ENCODE measurements around the gene STXBP3. TPM values are rescaled to one million over a fixed set of nuclear protein-coding genes. Genes with fewer than 3 reads are reported as not detected.

The STXBP3 gene
- total and polyA plus RNA-seq, 2 of the 8 experiments (the other 6 are each of a cell fraction or from before 2014, with no cell fraction given), result 6.0 to 38.5 TPM

DNA sequence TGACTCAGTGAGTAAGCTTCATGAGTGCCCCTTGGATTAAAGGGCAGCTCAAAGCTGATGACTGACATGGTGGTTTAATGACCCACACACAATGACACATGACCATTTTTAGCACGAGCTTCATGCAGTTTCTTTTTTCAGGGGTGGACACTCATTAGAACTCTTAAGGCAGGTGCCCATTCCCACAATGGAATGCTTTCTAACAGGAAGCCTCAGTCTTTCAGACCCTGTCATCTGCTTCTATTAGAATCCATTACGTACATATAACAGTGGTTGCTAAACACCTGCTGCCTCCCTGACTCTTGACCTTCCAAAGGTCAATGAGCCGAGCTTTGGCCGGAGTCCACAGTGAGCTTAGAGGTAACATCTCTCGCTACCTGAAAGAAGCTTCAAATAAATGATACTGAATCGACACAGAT lies 83.0 kb downstream of the STXBP3 start:
- DNase-seq (ENCODE audit: low read depth in 1 of 2, low spot score in 2 of 2) (no peak), FAIRE-seq (no peak)
- Histone ChIP-seq H3K18ac (ENCODE audit: extremely low read depth, low read length) (no peak overlapping the region), H3K4me3 (ENCODE audit: extremely low read depth in 1 of 4, insufficient read depth in 2 of 4, low read depth in 3 of 4, low read length in 4 of 4) (no peak overlapping the region), H2AK5ac (ENCODE audit: low read depth, low read length) (no peak overlapping the region), H3K9ac (replicated peaks in 1 of 4; ENCODE audit: extremely low read depth in 1 of 4, low read depth in 3 of 4, low read length in 3 of 4) (no peak overlapping the region), H3K4me2 (ENCODE audit: insufficient read depth in 1 of 2, low read depth in 2 of 2, low read length in 2 of 2) (no peak overlapping the region), H3K9me3 (ENCODE audit: insufficient read depth in 2 of 2, low read depth in 1 of 2, low read length in 1 of 2) (no peaks in the 10 kb centered on the region), H2BK12ac (ENCODE audit: low read depth, low read length) (no peak overlapping the region), H3K36me3 (ENCODE audit: control insufficient read depth in 2 of 4, insufficient read depth in 4 of 4, low read length in 3 of 4) (no peaks in the 10 kb centered on the region), H4K5ac (ENCODE audit: insufficient read length, low read depth, low read length) (no peak overlapping the region), H3K27ac (ENCODE audit: low read depth, low read length) (no peak overlapping the region), H2BK15ac (ENCODE audit: low read length) (no peak overlapping the region), H3K4me1 (replicated peaks in 1 of 4; ENCODE audit: control insufficient read depth in 3 of 4, insufficient read depth in 4 of 4, low read length in 3 of 4) (peaks cover 0 to 3% (median 2%) of the 10 kb centered on the region in 4 experiments; a peak in 3 of 7 replicates), H3K79me2 (ENCODE audit: control insufficient read depth in 1 of 2, insufficient read depth in 2 of 2, low read length in 2 of 2) (no peaks in the 10 kb centered on the region), H2BK20ac (ENCODE audit: low read length) (no peak overlapping the region), H3K79me1 (ENCODE audit: low read depth, low read length) (no peaks in the 10 kb centered on the region), H3K4ac (replicated peaks; ENCODE audit: insufficient read length, low read depth, low read length) (no peak overlapping the region), H4K91ac (replicated peaks; ENCODE audit: insufficient read length, low read length) (no peak overlapping the region), H3K27me3 (replicated peaks in 1 of 4; ENCODE audit: control insufficient read depth in 3 of 4, extremely low read depth in 1 of 4, insufficient read depth in 3 of 4, low read length in 3 of 4) (no peaks in the 10 kb centered on the region), H4K20me1 (replicated peaks in 1 of 2; ENCODE audit: control insufficient read depth in 1 of 2, insufficient read depth in 2 of 2, low read length in 2 of 2) (no peaks in the 10 kb centered on the region), H3K56ac (replicated peaks; ENCODE audit: insufficient read length, low read depth, low read length) (no peak overlapping the region), H2BK120ac (replicated peaks; ENCODE audit: low read depth, low read length) (no peak overlapping the region), H2AFZ (ENCODE audit: low read length) (no peak overlapping the region), H3K23me2 (ENCODE audit: low read depth, low read length) (no peaks in the 10 kb centered on the region), H3K23ac (ENCODE audit: insufficient read length) (no peak overlapping the region), H3K14ac (ENCODE audit: insufficient read length) (no peak overlapping the region), H4K8ac (ENCODE audit: extremely low read depth, insufficient read depth, low read length) (no peak overlapping the region), H2BK5ac (ENCODE audit: low read depth, low read length) (no peak overlapping the region)
- ChIA-PET POLR2A (ENCODE audit: partially characterized antibody) (no interaction called here), CTCF (ENCODE audit: partially characterized antibody) (interaction anchor here (1.0 to 12.5 kb wide), 12 partner anchors 9 to 67 kb away, joined by 3 to 160 read pairs (median 5); no protein-coding TSS in a partner anchor)
- WGBS, 2 experiments (ENCODE audit: extremely low coverage in 1 of 2, insufficient coverage in 1 of 2, insufficient read length in 1 of 2, insufficient replicate concordance in 2 of 2, low coverage in 1 of 2, low lambda C conversion rate in 2 of 2, missing lambda C conversion rate in 1 of 2), result 80% methylated on average over 6 of the region's 6 CpGs; no CpG with 5 or more reads in 1 of the 2 experiments
- no peak for TF ChIP-seq YY1 (IDR thresholded peaks at IDR 0.05; ENCODE audit: low read depth, low read length)
